Erythroblast (primary cell): ENCODE results near the gene CHST7.

ENCODE experiments used
- GATA1 ChIP-seq: IDR thresholded peaks from 2 replicates; pipeline ENCODE4 v1.6.1; 2011; ENCODE audit warnings: low read depth, mild to moderate bottlenecking, control low read depth, low read length, moderate library complexity
- POLR2A ChIP-seq: IDR thresholded peaks from 2 replicates; pipeline ENCODE4 v1.6.1; 2011; ENCODE audit warnings: mild to moderate bottlenecking, low read length

- TF ChIP-seq POLR2A = no peak
- TF ChIP-seq GATA1 = no peak
Measured at GRCh38 chrX:46634577-46634976, 61.0 kb downstream of the CHST7 start.
